ENCODE measurements around the gene CYTH2. TPM values are rescaled to one million over a fixed set of nuclear protein-coding genes. Genes with fewer than 3 reads are reported as not detected.

Gene CYTH2
- total RNA-seq, 2 experiments from 2014 or later: 44.0 to 53.2 TPM

GRCh38 chr19:48481846-48482639 lies 12.9 kb downstream of the CYTH2 start:
- POLR2A ChIA-PET: no interaction called here
- no peak overlapping the region for H3K4me2 ChIP-seq (ENCODE audit: low read length)
- H4K20me1 ChIP-seq (ENCODE audit: insufficient read depth, low read length): no peaks in the 10 kb centered on the region
- BruUV-seq (replicated peaks): TSS peak; percentile 66
- no peak overlapping the region for H3K4me3 ChIP-seq (ENCODE audit: low read depth, low read length, poor library complexity, severe bottlenecking)
- no peak for DNase-seq (ENCODE audit: low spot score)
- CTCF ChIA-PET (ENCODE audit: unreplicated experiment): no interaction called here
- no peak overlapping the region for H3K27ac ChIP-seq (ENCODE audit: low read depth, low read length, poor library complexity, severe bottlenecking)
- H2AFZ ChIP-seq (ENCODE audit: low read length): no peak overlapping the region
- no peak for TF ChIP-seq EZH2phosphoT487 (IDR thresholded peaks at IDR 0.05; ENCODE audit: borderline replicate concordance, low read depth, low read length)
- no peak for TF ChIP-seq CTCF (conservative IDR thresholded peaks at IDR 0.05; ENCODE audit: low read length)
- intact Hi-C loops (cut with micrococcal nuclease; ENCODE audit: unreplicated experiment): no loop called here
- no peaks in the 10 kb centered on the region for H3K4me1 ChIP-seq (ENCODE audit: insufficient read depth, low read length, poor library complexity, severe bottlenecking)
- H3K9me2 ChIP-seq (ENCODE audit: insufficient read depth, low read length): no peaks in the 10 kb centered on the region
- H3K36me3 ChIP-seq (ENCODE audit: insufficient read depth, low read length): peaks cover 27% of the 10 kb centered on the region
- H3K79me2 ChIP-seq (ENCODE audit: insufficient read depth, low read depth, low read length): no peaks in the 10 kb centered on the region
- H3K9me3 ChIP-seq (ENCODE audit: low read length): no peaks in the 10 kb centered on the region

GRCh38 chr19:48483301-48483700 lies 14.1 kb downstream of the CYTH2 start:
- ChIA-PET CTCF (ENCODE audit: unreplicated experiment) (no interaction called here), POLR2A (no interaction called here)
- TF ChIP-seq EZH2phosphoT487 (IDR thresholded peaks at IDR 0.05; ENCODE audit: borderline replicate concordance, low read depth, low read length) (no peak), CTCF (conservative IDR thresholded peaks at IDR 0.05; ENCODE audit: low read length) (no peak)

GRCh38 chr19:48484247-48484893 lies 15.2 kb downstream of the CYTH2 start:
- DNase-seq (ENCODE audit: low spot score): no peak
- no peaks in the 10 kb centered on the region for H3K9me3 ChIP-seq (ENCODE audit: low read length)
- H3K4me1 ChIP-seq (ENCODE audit: insufficient read depth, low read length, poor library complexity, severe bottlenecking): no peaks in the 10 kb centered on the region
- no peak overlapping the region for H2AFZ ChIP-seq (ENCODE audit: low read length)
- H3K36me3 ChIP-seq (ENCODE audit: insufficient read depth, low read length): peaks cover 20% of the 10 kb centered on the region
- CTCF ChIA-PET (ENCODE audit: unreplicated experiment): no interaction called here
- intact Hi-C loops (cut with micrococcal nuclease; ENCODE audit: unreplicated experiment): no loop called here
- H3K9me2 ChIP-seq (ENCODE audit: insufficient read depth, low read length): no peaks in the 10 kb centered on the region
- POLR2A ChIA-PET: no interaction called here
- H3K27ac ChIP-seq (ENCODE audit: low read depth, low read length, poor library complexity, severe bottlenecking): no peak overlapping the region
- H3K79me2 ChIP-seq (ENCODE audit: insufficient read depth, low read depth, low read length): no peaks in the 10 kb centered on the region
- H3K4me3 ChIP-seq (ENCODE audit: low read depth, low read length, poor library complexity, severe bottlenecking): no peak overlapping the region
- H4K20me1 ChIP-seq (ENCODE audit: insufficient read depth, low read length): no peaks in the 10 kb centered on the region
- BruUV-seq (replicated peaks): no TSS peak
- no peak overlapping the region for H3K4me2 ChIP-seq (ENCODE audit: low read length)
- TF ChIP-seq EZH2phosphoT487 (IDR thresholded peaks at IDR 0.05; ENCODE audit: borderline replicate concordance, low read depth, low read length): no peak
- no peak for TF ChIP-seq CTCF (conservative IDR thresholded peaks at IDR 0.05; ENCODE audit: low read length)

More at GRCh38 chr19:48483301-48483700, 14.1 kb downstream of the CYTH2 start:
- Histone ChIP-seq H3K4me1 (ENCODE audit: insufficient read depth, low read length, poor library complexity, severe bottlenecking) (no peaks in the 10 kb centered on the region), H3K4me3 (ENCODE audit: low read depth, low read length, poor library complexity, severe bottlenecking) (no peak overlapping the region), H3K36me3 (ENCODE audit: insufficient read depth, low read length) (peaks cover 27% of the 10 kb centered on the region), H3K9me2 (ENCODE audit: insufficient read depth, low read length) (no peaks in the 10 kb centered on the region), H4K20me1 (ENCODE audit: insufficient read depth, low read length) (no peaks in the 10 kb centered on the region), H3K9me3 (ENCODE audit: low read length) (no peaks in the 10 kb centered on the region), H3K4me2 (ENCODE audit: low read length) (no peak overlapping the region), H3K79me2 (ENCODE audit: insufficient read depth, low read depth, low read length) (no peaks in the 10 kb centered on the region), H2AFZ (ENCODE audit: low read length) (no peak overlapping the region), H3K27ac (ENCODE audit: low read depth, low read length, poor library complexity, severe bottlenecking) (no peak overlapping the region)
- no peak for DNase-seq (ENCODE audit: low spot score)
- no TSS peak for BruUV-seq (replicated peaks)
- intact Hi-C loops (cut with micrococcal nuclease; ENCODE audit: unreplicated experiment): no loop called here
